Endothelial cell (in vitro differentiated cells): ENCODE results near the gene MITF. TPM values are rescaled to one million over a fixed set of nuclear protein-coding genes. Genes with fewer than 3 reads are reported as not detected.

Experiments
- DNase-seq: peaks from one replicate; pipeline ENCODE4 v3.0.0; 2021; ENCODE audit warnings: low spot score
- H3K27ac Mint-ChIP-seq: one replicate; pipeline ENCODE4 v1.8.0; 2021; ENCODE audit warnings: mixed read lengths, inconsistent platforms; ENCODE audit not compliant: unreplicated experiment
- H3K27me3 Mint-ChIP-seq: one replicate; pipeline ENCODE4 v1.8.0; 2021; ENCODE audit warnings: mild to moderate bottlenecking, moderate library complexity, mixed read lengths, inconsistent platforms; ENCODE audit not compliant: unreplicated experiment
- H3K36me3 Mint-ChIP-seq: one replicate; pipeline ENCODE4 v1.8.0; 2021; ENCODE audit warnings: mild to moderate bottlenecking, low read depth, mixed read lengths, inconsistent platforms; ENCODE audit not compliant: unreplicated experiment
- H3K4me1 Mint-ChIP-seq: one replicate; pipeline ENCODE4 v1.8.0; 2021; ENCODE audit warnings: mild to moderate bottlenecking, mixed read lengths, inconsistent platforms; ENCODE audit not compliant: unreplicated experiment
- H3K4me3 Mint-ChIP-seq: one replicate; pipeline ENCODE4 v1.8.0; 2021; ENCODE audit warnings: mild to moderate bottlenecking, mixed read lengths, inconsistent platforms; ENCODE audit not compliant: unreplicated experiment
- H3K9me3 Mint-ChIP-seq: one replicate; pipeline ENCODE4 v1.8.0; 2021; ENCODE audit warnings: mixed read lengths, inconsistent platforms; ENCODE audit not compliant: unreplicated experiment
- total RNA-seq: library from RNA; stranded (reverse); fragmentation: NEBNext Ultra II Directional; extraction: Animal tissue kit (Norgen Biotek cat#: 25700); gene quantifications from one replicate; pipeline ENCODE4 v1.2.1, GENCODE V29; 2021; ENCODE audit not compliant: unreplicated experiment
- TF ChIP-seq, protein P1 (sequence below): fragments of 200-600 bp; sonication (generic); IDR thresholded peaks from one replicate; pipeline ENCODE4 v1.5.0; 2021; ENCODE audit warnings: antibody characterized with exemption; ENCODE audit not compliant: unreplicated experiment

Gene MITF
- total RNA-seq, 1 donor from 2014 or later, result 1.7 TPM

DNA sequence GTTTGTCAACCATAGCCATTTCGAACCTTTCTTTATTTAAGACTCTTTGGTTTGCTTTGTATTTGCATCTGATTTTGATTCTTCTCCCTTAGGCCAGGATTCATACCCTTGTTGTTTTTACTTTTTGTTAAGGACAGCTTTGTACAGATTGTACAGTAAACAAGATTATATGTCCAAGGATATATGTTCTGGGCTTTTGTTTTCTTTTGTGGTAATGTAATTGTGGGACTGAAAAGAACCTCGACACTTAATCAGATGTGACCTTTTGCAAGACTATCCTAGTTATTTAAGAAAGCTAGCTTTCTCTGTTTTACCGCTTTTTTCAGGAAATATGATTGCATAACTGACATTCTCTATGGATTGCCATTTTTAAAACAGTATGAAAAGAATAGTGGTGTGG lies 193.2 kb downstream of the MITF start:
- no peaks in the 10 kb centered on the region for H3K9me3 Mint-ChIP-seq
- H3K4me3 Mint-ChIP-seq, result no peak overlapping the region
- no peaks in the 10 kb centered on the region for H3K36me3 Mint-ChIP-seq
- H3K27me3 Mint-ChIP-seq, result no peaks in the 10 kb centered on the region
- no peak overlapping the region for H3K27ac Mint-ChIP-seq
- DNase-seq, result no peak
- TF ChIP-seq, protein P1, sequence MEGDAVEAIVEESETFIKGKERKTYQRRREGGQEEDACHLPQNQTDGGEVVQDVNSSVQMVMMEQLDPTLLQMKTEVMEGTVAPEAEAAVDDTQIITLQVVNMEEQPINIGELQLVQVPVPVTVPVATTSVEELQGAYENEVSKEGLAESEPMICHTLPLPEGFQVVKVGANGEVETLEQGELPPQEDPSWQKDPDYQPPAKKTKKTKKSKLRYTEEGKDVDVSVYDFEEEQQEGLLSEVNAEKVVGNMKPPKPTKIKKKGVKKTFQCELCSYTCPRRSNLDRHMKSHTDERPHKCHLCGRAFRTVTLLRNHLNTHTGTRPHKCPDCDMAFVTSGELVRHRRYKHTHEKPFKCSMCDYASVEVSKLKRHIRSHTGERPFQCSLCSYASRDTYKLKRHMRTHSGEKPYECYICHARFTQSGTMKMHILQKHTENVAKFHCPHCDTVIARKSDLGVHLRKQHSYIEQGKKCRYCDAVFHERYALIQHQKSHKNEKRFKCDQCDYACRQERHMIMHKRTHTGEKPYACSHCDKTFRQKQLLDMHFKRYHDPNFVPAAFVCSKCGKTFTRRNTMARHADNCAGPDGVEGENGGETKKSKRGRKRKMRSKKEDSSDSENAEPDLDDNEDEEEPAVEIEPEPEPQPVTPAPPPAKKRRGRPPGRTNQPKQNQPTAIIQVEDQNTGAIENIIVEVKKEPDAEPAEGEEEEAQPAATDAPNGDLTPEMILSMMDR, result no peak
- no peaks in the 10 kb centered on the region for H3K4me1 Mint-ChIP-seq

DNA sequence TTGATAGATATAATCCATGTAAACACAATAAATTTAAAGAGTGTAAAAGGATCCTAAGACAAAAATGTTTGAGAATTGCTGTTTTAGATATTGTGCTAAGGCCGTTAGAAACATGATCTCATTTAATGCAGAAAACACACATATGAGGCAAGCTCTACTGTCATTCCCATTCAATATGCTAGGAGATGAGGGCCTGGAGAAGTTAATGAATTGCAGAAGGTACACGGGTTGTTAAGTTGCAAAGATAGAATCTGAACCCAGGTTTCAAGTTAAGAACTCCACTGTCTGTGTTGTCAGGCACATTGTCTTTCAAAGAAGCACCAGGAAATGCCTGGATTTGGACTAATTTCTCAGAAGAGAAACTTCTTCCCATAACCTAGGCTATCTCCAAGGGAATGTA lies 195.1 kb downstream of the MITF start:
- Mint-ChIP-seq H3K36me3 (no peaks in the 10 kb centered on the region), H3K27me3 (no peaks in the 10 kb centered on the region), H3K27ac (no peak overlapping the region), H3K9me3 (no peaks in the 10 kb centered on the region), H3K4me3 (no peak overlapping the region), H3K4me1 (no peaks in the 10 kb centered on the region)
- TF ChIP-seq, protein P1, result no peak
- DNase-seq, result no peak

DNA sequence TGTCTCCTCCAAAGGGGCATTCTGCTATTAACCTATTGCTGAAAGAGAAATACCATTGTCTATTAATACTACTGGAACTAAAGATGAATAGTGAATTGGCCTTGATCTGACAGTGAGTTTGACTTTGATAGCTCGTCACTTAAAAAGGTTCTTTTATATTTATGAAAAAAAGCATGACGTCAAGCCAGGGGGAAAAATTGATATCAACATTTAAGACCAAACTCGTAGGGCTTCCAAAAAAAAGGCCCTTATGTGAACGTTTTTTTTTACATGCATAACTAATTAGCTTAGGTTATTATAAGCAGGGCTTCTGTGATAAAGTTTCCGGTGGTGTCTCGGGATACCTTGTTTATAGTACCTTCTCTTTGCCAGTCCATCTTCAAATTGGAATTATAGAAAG lies 197.0 kb downstream of the MITF start:
- TF ChIP-seq, protein P1, result no peak
- Mint-ChIP-seq H3K4me1 (no peaks in the 10 kb centered on the region), H3K27ac (no peak overlapping the region)

DNA sequence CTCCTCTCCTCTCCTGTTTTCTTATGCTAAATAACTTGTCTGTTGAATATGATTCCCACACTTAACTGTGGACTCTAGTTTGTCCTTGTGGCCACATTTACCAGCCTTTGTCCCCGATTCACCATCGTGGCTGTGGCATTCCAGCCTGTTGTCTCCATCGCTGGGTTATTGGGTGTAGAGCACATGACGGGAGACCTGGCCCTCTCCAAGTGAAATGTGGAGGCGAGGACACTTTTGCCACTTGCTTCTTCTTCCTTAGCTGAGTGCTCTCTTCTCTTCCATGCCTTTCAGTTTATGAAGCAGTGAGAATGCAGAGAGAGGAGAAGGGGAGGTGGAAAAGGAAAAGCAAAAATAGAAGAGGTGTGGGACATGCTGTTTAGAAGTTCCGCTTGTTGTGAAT lies 198.8 kb downstream of the MITF start:
- Mint-ChIP-seq H3K4me1 (no peaks in the 10 kb centered on the region), H3K27me3 (no peaks in the 10 kb centered on the region), H3K9me3 (no peaks in the 10 kb centered on the region), H3K27ac (no peak overlapping the region), H3K36me3 (no peaks in the 10 kb centered on the region), H3K4me3 (no peak overlapping the region)
- TF ChIP-seq, protein P1, result no peak
- no peak for DNase-seq

More for the DNA sequence above, 197.0 kb downstream of the MITF start:
- Mint-ChIP-seq H3K4me3 (no peak overlapping the region), H3K9me3 (no peaks in the 10 kb centered on the region), H3K36me3 (no peaks in the 10 kb centered on the region), H3K27me3 (no peaks in the 10 kb centered on the region)
- no peak for DNase-seq

DNA sequence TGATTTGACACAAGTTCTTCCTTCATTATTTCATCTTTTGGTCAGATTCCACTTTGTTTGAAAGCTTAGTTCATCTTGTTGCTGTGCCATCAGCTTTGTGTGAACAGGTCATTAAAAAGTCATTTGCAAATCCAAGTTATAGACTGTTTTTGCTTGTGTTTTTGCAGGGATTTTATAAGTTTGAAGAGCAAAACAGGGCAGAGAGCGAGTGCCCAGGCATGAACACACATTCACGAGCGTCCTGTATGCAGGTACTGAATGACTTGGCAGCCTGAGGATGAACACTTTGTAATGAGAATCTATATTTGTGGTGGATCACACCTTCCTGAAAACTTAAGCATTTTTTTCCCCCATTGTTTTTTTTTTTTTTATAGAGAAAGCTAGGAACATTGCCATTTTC lies 199.7 kb downstream of the MITF start:
- Mint-ChIP-seq H3K4me1 (no peaks in the 10 kb centered on the region), H3K27ac (no peak overlapping the region), H3K27me3 (no peaks in the 10 kb centered on the region), H3K36me3 (no peaks in the 10 kb centered on the region), H3K4me3 (no peak overlapping the region), H3K9me3 (no peaks in the 10 kb centered on the region)
- TF ChIP-seq, protein P1, result no peak
- DNase-seq, result no peak
